ENCODE measurements around the gene ALS2.
"Not testable (repeated sequence)": the region's sequence is repeated elsewhere in the genome, so short reads cannot be mapped to it uniquely, and the experiment has no call there.

Gene ALS2

GRCh38 chr2:201793631-201794030, 12.9 kb upstream of the ALS2 start:
- no peak for DNase-seq

- no peak for DNase-seq
These were observed 10.3 kb upstream of the ALS2 start for GRCh38 chr2:201790989-201791388.

GRCh38 chr2:201790291-201790690, 9.6 kb upstream of the ALS2 start:
- DNase-seq, result no peak

GRCh38 chr2:201789395-201789794, 8.7 kb upstream of the ALS2 start:
- no peak for DNase-seq

GRCh38 chr2:201788371-201788770, 7.6 kb upstream of the ALS2 start:
- no peak for DNase-seq

- no peak for DNase-seq
These were observed 5.7 kb upstream of the ALS2 start for GRCh38 chr2:201786471-201786870.

GRCh38 chr2:201785135-201785534, 4.4 kb upstream of the ALS2 start:
- DNase-seq, result no peak

- no peak for DNase-seq
These were observed 3.8 kb upstream of the ALS2 start for GRCh38 chr2:201784563-201784962.

- DNase-seq, result peak; percentile 9
These were observed 871 bp upstream of the ALS2 start for GRCh38 chr2:201781557-201782051.

- DNase-seq, result no peak
These were observed 646 bp downstream of the ALS2 start for GRCh38 chr2:201779901-201780673.

- DNase-seq, result no peak
These were observed 2.9 kb downstream of the ALS2 start for GRCh38 chr2:201777869-201778268.

GRCh38 chr2:201777043-201777442, 3.7 kb downstream of the ALS2 start:
- DNase-seq, result no peak

- DNase-seq, result no peak
These were observed 5.4 kb downstream of the ALS2 start for GRCh38 chr2:201775326-201775725.

GRCh38 chr2:201774546-201774945, 6.2 kb downstream of the ALS2 start:
- DNase-seq, result no peak

GRCh38 chr2:201773990-201774389, 6.7 kb downstream of the ALS2 start:
- no peak for DNase-seq

- DNase-seq, result no peak
These were observed 10.9 kb downstream of the ALS2 start for GRCh38 chr2:201769666-201770373.

GRCh38 chr2:201768918-201769317, 11.8 kb downstream of the ALS2 start:
- no peak for DNase-seq

GRCh38 chr2:201765799-201766198, 14.9 kb downstream of the ALS2 start:
- no peak for DNase-seq

- DNase-seq, result not testable (repeated sequence)
These were observed 16.3 kb downstream of the ALS2 start for GRCh38 chr2:201764469-201764868.

- no peak for DNase-seq
These were observed 19.6 kb downstream of the ALS2 start for GRCh38 chr2:201761101-201761500.

- DNase-seq, result no peak
These were observed 21.2 kb downstream of the ALS2 start for GRCh38 chr2:201759567-201759966.

- no peak for DNase-seq
These were observed 21.9 kb downstream of the ALS2 start for GRCh38 chr2:201758873-201759272.

GRCh38 chr2:201758234-201758633, 22.5 kb downstream of the ALS2 start:
- DNase-seq, result no peak

GRCh38 chr2:201754717-201755415, 25.9 kb downstream of the ALS2 start:
- DNase-seq, result no peak
